ENCODE data around the gene MYO3B.

GRCh38 chr2:170467568-170468422 lies 289.8 kb downstream of the MYO3B start:
- TF ChIP-seq CTCF (IDR thresholded peaks at IDR 0.05) = no peak
- no peak for TF ChIP-seq POLR2A (IDR thresholded peaks at IDR 0.05)
